Measurements from ENCODE around the gene LITAF. TPM values are rescaled to one million over a fixed set of nuclear protein-coding genes. Genes with fewer than 3 reads are reported as not detected.
A peak's percentile ranks its signal among the peaks of the same experiment; 100 is the strongest.

LITAF gene
- total RNA-seq, 6 experiments from 2014 or later = 114 to 143 (median 135) TPM

DNA sequence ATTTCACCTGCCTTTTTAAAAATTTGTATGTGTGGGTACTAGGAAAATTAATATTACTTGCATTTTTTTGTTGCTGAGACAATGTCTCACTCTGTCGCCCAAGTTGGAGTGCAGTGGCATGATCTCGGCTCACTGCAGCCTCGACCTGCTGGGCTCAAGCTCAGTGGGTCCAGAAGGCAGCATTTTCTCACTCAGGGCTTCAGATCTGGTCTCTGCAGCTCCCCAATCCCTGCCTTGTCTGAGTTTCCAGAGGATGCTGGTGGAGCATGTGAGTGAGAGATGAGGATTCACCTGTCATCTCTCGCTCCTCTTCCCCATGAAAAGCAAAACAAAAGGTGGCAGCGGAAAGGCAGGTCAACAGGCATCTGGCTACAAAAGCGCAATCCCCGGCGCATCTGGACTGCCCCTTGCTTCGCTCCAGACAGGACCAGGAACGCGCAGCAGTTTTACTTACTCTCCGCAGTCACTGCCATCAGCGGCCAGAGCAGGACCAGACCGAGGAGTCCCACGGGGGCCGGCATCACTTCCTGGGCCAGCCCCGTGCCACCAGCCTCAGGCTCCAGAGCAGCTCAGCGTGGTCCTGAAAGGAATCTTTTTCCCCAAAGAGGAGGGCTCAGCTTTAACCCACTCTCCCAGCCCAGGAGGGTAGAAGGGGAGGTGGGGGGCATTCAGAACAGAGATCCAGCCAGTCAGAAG, 59.9 kb downstream of the LITAF start:
- Mint-ChIP-seq H3K4me1 (ENCODE audit: low read depth) (peaks cover 11% of the 10 kb centered on the region), H3K9me3 (no peaks in the 10 kb centered on the region), H3K27me3 (ENCODE audit: insufficient read depth) (peaks cover 6% of the 10 kb centered on the region), H3K36me3 (ENCODE audit: low read depth) (no peaks in the 10 kb centered on the region), H3K27ac (no peak overlapping the region), H3K4me3 (no peak overlapping the region)
- DNase-seq = no peak
- TF ChIP-seq, protein P1, sequence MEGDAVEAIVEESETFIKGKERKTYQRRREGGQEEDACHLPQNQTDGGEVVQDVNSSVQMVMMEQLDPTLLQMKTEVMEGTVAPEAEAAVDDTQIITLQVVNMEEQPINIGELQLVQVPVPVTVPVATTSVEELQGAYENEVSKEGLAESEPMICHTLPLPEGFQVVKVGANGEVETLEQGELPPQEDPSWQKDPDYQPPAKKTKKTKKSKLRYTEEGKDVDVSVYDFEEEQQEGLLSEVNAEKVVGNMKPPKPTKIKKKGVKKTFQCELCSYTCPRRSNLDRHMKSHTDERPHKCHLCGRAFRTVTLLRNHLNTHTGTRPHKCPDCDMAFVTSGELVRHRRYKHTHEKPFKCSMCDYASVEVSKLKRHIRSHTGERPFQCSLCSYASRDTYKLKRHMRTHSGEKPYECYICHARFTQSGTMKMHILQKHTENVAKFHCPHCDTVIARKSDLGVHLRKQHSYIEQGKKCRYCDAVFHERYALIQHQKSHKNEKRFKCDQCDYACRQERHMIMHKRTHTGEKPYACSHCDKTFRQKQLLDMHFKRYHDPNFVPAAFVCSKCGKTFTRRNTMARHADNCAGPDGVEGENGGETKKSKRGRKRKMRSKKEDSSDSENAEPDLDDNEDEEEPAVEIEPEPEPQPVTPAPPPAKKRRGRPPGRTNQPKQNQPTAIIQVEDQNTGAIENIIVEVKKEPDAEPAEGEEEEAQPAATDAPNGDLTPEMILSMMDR (IDR thresholded peaks at IDR 0.05) = no peak

GRCh38 chr16:11524098-11524760, 62.5 kb downstream of the LITAF start:
- Mint-ChIP-seq H3K4me3 (no peak overlapping the region), H3K27me3 (ENCODE audit: insufficient read depth) (peaks cover 6% of the 10 kb centered on the region)

GRCh38 chr16:11521055-11521454, 65.7 kb downstream of the LITAF start:
- TF ChIP-seq, protein P1 (IDR thresholded peaks at IDR 0.05) = no peak
- no peak for DNase-seq
- Mint-ChIP-seq H3K4me3 (no peak overlapping the region), H3K27ac (no peak overlapping the region), H3K4me1 (ENCODE audit: low read depth) (no peaks in the 10 kb centered on the region), H3K36me3 (ENCODE audit: low read depth) (0 out of 2 replicates have a peak, but pooled peaks cover 7% of the 10 kb centered on the region), H3K9me3 (no peaks in the 10 kb centered on the region), H3K27me3 (ENCODE audit: insufficient read depth) (peaks cover 20% of the 10 kb centered on the region)

More at GRCh38 chr16:11524098-11524760, 62.5 kb downstream of the LITAF start:
- no peak overlapping the region for H3K27ac Mint-ChIP-seq
- H3K4me1 Mint-ChIP-seq (ENCODE audit: low read depth) = no peaks in the 10 kb centered on the region
- 0 out of 2 replicates have a peak, but pooled peaks cover 7% of the 10 kb centered on the region for H3K36me3 Mint-ChIP-seq (ENCODE audit: low read depth)
- peak; percentile 7 for DNase-seq
- H3K9me3 Mint-ChIP-seq = no peaks in the 10 kb centered on the region
- TF ChIP-seq, protein P1 (IDR thresholded peaks at IDR 0.05) = no peak

DNA sequence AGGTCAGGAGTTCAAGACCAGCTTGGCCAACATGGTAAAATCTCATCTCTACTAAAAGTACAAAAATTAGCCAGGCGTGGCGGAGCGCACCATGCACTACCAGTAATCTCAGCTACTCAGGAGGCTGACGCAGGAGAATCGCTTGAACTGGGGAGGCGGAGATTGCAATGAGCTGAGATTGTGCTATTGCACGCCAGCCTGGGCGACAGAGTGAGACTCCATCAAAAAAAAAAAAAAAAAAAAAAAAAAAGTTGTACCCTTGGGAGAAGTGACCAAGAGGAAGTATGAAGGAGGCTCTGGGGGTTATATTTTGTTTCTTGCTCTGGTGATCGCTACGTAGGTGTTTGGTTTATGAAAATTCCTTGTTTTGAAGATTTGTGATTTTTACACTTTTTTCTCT, 66.3 kb downstream of the LITAF start:
- Mint-ChIP-seq H3K36me3 (ENCODE audit: low read depth) (0 out of 2 replicates have a peak, but pooled peaks cover 7% of the 10 kb centered on the region), H3K9me3 (no peaks in the 10 kb centered on the region), H3K27ac (no peak overlapping the region), H3K4me1 (ENCODE audit: low read depth) (no peaks in the 10 kb centered on the region), H3K27me3 (ENCODE audit: insufficient read depth) (peaks cover 20% of the 10 kb centered on the region), H3K4me3 (no peak overlapping the region)
- DNase-seq = no peak
- TF ChIP-seq, protein P1 (IDR thresholded peaks at IDR 0.05) = no peak

GRCh38 chr16:11517961-11518360, 68.8 kb downstream of the LITAF start:
- DNase-seq = no peak
- H3K9me3 Mint-ChIP-seq = no peaks in the 10 kb centered on the region
- TF ChIP-seq, protein P1 (IDR thresholded peaks at IDR 0.05) = no peak
- H3K4me3 Mint-ChIP-seq = no peak overlapping the region
- 0 out of 2 replicates have a peak, but pooled peaks cover 7% of the 10 kb centered on the region for H3K36me3 Mint-ChIP-seq (ENCODE audit: low read depth)
- peaks cover 23% of the 10 kb centered on the region for H3K27me3 Mint-ChIP-seq (ENCODE audit: insufficient read depth)
- H3K4me1 Mint-ChIP-seq (ENCODE audit: low read depth) = no peaks in the 10 kb centered on the region
- no peak overlapping the region for H3K27ac Mint-ChIP-seq

Measured in HFFc6 (cell line).